GM19455 (cell line): ENCODE measurements around the gene TGM2.

Experiments
- ATAC-seq: cut with Tn5 transposase; IDR thresholded peaks from one replicate; pipeline ENCODE4 v1.9.1; 2021; ENCODE audit not compliant: unreplicated experiment

TGM2 gene

DNA sequence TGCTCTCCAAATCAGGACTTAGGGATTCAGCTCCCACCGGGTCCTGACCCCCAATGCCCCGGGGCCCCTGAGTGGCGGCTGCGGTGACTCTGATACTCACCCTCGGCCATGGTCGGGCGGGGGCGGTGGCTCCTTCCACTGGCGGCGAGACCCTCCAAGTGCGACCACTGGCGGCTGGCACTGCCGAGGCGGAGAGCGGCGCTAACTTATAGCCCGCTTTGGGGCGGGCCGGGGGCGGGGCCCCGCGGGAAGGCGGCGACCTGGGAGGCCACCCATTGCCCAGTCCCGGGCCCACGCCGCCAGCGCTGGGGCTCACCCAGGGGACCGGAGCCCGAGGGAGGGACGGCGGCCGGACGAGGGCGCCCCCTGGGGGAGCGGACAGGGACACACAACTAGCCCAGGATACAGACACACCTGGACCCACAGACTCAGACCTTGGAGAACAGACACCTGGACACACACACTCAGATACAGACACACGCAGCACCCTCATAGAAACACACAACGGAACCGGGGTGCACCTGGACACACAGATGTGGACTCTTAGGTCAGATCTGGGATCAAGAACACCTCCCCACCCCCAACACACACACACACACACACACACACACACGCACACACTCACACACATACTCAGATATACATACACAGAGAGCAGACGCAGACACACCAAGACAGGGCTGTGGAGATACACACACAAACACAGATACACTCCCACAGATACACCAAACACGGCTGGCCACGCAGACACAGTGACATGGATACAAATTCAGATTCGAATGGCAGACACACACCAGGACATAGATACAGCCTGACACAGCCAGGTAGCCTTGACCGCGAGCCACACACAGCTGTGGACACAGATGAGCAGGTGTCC is at the start of gene TGM2:
TGM2 (minus strand) TSS at position 182 of the 877 bp plus-strand sequence; CDS start at position 110, 72 bp downstream.
- ATAC-seq: peak; percentile 68

DNA sequence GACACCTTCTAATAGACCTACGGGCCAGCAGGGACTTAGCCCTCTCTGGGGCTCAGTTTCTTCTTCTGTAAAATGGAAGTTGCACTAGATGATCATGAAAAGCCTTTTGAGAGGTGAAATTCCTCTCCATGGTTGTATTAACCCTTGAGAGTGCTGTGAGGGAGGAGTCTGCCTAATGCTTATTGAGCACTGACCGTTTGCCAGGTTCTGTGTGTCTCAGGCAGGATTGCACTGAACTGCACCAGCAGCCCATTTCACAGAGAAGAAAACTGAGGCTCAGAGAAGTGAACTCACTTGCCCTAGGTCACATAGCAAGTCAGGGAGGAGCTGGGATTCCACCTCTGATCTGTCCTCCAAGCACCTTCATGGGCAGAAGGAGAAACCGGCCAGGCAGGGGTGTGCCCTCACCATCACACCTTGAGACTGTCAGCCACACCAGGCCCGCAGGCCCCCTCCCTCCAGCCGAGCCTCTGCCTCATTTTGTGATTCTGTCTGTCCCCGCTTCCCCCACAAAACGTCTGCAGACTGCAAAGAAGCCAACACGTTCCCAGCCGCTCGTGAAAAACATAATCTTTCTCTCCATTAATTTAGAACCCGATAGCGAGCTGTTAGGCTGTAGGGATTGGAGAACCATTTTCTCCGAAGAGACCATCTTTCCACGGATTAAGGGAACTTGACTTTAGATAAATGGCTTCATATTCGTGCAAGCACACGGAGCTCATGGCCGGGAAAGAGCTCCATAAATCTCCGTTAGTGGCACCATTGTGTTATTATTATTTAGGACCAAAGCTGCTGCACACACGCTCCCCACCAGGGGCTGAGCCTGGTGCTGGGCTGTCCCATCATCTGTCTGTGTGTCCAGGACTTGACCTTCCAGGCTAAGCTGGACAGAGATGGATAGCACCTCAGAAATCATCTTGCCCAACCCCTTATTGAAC is 49.5 kb upstream of the TGM2 start:
- no peak for ATAC-seq

DNA sequence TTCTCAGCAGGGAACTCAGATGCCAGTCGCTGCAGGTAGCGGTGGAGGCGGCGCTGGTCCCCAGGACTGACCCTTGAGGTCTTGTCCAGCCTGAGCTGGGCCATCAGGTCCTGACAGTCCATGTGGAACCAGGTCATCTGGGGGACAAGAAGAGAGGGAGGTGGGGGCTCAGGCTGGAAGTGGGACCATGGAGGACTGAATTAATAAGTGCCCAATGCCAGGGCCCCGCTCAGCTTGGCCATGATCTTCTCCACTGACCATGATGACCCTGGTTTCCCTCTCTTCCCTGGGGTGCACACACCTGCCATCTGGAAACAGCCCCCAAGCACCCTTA is 48.5 kb upstream of the TGM2 start:
- no peak for ATAC-seq

DNA sequence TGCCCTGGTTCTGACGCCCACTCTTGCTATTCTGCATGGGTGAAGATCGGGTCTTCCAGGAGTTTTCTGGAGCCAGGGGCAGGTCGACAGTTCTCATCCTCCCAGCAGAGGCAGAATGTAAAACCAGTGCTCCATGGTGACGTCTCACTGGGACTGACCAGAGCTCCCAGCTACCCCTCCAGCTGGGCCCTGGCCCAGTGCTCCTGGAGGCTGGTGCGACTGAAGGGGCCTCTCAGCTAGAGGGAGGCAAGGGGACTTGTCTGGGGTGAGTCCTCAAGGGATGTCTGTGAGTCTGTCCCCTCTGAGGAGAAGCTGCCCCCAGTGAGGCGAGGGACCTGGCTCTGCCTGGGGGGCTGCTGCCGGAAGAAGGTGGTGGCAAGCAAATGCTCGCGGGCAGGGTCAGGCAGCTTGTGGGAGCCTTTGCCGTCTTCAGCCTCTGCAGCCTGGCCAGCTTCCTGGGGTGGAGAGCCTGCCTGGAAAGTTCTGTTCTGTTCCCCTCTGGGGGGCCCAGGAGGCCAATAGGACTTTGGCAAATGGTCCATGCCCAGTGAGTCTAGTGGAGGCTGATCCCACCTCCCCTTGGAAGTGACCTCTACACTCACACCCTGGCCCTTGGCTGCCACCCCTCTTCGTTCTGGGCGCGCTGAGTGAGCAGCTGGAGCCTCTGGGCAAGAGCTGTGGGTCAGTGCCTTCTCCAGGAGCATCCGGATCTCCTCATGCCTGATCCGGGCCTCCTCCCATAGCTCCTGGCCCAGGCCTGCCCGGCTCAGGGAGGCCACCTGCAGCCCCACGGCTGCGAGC is 47.9 kb upstream of the TGM2 start:
- no peak for ATAC-seq

DNA sequence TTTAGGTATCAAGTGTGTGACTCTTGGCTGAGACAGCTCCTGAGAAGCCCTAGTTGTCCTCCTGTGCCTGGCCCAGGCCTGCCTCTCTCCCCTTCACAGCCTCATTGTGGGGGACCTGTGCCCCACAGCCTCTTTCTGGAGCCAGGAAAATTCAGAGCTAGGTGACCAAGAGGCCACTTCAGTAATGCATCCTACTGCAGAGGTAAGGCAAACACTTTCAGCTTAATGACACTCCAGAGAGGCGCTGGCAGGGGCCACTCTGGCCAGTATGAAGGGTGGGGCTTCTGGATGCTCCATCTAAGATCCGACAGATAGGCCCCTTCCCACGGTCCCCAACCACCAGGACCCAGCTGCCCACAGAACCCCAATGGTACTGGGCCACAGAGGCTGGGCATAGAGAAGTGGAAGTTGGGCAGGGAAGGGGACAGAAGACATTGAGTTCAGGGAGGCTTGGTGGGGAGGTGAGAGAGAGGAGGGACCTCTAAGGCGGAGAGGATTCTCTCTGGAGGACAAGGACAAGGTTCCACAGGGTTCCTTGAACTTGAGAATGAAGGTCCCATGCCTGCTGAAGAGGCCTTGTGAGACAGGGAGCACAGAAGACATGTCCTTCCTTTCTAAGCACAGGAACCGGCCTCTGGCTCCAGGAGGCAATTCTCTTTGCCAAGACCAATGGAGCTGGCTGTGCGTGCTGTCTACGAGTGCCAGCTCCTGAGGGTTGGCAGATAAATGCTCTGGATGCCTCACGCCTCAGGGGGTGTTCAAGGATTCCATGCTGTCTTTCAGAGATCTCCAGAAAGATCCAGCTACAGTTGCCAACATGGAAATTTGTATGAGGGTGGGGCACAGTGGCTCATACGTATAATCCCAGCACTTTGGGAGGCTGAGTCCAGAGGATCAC is 46.4 kb upstream of the TGM2 start:
- ATAC-seq: no peak

DNA sequence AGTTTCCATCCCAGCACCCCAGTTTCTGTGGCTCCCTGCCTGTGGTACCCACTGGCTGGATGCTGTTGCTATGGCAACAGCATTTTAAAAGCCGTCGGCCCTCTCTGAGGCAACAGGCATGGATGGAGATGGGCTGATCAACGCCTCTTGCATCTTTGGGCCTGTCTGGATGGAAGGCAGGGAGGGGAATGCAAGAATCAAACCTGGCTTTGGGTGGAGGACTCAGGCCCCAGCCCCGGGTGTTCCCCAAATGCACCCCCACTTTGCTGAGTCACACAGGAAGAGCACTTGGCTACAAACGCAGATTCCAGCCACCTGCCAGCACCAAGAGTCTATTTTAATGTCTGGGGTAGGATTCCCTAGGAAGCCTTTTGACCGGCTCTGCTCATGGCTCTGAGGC is 45.7 kb upstream of the TGM2 start:
- no peak for ATAC-seq

DNA sequence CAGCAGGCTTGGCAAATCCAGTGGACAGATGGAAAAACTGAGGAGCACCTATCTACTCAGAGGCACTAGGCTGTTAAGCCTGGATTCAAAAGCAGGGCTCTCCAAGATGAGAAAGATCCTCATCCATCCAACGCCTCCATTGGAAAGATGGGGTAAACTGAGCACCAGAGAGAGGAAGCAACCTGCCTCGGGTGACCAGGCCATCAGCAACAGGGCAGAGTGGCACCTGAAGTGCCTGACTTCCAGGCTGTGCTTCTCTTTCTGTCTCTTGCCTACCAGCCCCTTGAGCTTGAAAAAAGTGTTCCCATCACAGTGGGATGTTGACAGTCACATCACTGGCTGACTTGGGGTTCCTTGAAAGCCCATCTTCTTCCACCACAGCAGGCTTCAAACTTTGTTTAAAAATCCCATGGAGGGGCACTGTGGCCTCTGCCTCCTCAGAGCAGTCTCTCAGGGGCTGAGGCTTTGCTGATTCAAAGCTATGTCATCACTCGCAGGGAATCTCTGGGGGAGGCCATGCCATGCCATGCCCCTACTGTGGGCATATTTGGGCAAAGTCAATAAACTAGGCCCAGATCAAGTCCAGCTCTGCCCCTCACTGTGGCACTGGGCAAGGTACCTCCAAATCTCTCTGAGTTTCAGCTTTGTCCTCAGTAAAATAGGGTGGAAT is 44.8 kb upstream of the TGM2 start:
- no peak for ATAC-seq

DNA sequence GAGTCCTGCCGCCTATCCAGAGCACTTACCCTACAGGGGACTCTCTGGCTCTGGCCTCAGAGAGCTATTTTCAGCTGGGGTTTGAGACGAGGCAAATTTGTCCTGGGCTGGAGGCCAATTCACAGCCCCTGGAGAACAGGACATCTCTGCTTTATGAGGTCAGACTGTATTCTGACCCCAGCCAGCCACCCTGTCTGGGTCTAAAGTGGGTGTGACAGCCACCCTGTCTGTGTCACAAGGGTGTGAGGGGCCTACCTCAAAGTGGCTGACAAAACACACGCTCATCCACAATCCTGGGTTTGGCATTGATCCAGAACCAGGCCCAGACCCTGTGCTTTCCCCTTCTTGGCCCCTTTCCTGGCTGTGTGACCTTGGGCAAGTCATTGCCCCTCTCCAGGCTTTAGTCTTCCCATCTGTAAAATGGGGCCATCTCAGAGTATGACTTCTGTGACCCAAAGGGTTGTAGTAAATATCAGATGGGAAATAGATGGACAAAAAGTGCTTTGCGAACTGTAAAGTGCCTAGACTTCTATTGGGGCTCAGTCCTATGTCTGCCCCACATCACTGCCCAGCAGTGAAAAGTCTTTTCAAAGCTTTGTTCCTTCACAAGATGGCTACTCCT is 44.1 kb upstream of the TGM2 start:
- ATAC-seq: no peak

DNA sequence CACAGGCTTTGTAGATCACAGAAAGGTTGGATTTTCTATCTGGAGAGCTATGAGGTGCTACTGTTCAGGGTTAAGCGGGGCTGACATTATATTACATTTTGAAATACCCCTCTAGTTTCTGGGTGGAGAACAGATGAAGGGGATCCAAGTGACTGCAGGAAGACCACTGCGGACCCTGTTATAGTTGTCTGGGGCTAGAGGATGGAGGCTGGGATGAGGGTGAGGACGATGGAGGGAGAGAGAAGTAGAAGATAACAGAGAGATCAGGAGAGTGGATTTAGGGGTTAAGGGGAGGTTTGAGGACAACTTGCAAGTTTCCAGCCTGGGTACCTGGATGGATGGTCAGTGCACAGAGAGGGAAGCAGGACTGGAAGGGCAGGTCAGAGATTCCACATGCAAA is 43.5 kb upstream of the TGM2 start:
- ATAC-seq: no peak

DNA sequence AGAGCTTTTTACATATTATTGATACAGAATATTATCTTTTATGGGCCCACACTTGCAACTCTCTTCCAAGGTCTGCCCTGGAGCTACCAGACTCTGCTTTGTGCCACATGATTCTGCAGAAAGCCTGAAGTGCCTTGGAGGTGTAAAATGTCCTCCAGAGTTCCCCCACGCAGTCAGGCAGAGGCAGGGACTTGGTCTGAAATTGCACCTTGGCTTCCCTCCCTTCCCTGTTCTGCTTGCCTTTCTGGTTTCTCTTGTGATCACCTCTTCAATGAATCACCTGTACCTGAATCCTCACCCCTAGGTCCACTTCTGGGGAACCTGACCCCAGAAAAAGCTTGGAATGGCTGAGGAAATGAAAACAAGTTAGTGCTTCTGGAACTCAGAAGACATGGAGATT is 43.0 kb upstream of the TGM2 start:
- ATAC-seq: no peak

DNA sequence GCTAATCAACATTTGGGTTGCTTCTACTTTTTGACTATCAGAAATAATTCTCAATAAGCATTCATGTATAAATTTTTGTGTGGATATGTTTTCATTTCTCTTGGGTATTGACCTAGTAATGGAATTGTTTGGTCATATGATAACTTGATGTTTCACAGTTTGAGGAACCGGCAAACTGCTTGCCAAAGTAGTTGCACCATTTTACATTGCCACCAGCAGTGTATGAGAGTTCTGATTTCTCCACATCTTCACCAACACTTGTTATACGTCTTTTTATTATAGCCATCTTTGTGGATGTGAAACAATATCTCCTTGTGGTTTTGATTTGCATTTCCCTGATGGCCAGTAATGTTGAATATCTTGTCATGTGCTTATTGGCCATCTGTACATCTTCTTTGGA is 42.6 kb upstream of the TGM2 start:
- ATAC-seq: no peak

DNA sequence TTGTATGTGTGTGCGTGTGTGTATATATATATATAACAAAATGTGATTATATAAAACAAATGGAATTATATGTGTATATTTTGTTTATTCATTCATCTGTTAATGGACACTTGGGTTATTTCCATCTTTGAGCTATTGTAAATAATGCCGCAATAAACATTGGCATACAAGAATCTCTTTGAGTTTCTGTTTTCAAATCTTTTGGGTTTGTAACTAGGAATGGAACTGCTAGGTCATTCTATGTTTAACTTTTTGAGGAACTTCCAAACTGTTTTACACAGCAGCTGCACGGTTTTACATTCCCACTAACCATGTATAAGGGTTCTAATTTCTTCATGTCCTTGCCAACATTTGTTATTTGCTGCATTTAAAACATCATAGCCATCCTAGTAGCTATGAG is 39.9 kb upstream of the TGM2 start:
- ATAC-seq: no peak

DNA sequence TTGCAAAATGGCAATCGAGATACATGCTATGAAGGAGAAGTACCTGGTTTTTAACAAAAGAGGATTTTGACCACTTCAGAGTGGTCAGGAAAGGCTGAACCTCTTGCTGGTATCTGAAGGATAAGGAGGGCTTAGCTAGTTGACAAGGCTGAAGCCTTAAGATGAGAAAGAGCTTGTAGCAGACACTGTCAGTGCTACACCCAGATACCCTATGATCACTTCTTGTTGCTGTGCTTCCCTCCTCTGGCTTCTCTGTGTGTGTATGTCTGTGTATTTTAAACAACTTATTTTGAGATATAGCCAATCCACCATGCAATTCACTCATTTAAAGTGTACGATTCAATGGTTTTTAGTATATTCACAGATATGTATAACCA is 38.9 kb upstream of the TGM2 start:
- ATAC-seq: no peak

DNA sequence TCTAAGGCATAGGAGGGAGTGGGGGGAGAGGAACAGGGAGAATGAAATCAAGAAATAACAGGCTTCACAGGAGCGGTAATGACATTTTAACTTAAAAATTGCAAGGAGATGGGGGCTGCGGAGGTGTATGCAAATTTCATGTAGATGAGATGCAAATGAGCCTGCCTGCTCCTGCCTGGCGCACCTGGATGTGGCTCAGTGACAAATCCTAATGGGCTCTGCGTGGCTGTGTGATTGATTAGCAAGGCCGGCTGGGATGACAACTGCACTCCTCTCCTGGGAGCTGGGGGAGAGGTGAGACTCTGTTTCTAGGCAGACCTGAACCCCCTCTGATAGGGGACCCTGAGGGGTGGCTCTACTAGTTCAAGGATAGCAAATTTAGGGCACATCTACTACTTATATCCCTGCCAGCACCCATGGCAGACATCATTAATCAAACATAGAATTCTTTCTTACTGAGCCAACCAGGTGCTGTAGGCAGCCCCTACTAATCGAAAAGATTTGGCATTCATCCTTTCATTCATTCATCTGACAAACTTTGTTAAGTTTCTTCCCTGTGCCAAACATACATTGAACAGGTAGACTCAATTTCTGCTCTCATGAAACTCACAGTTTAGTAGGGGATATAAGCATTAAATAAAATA is 38.4 kb upstream of the TGM2 start:
- no peak for ATAC-seq

DNA sequence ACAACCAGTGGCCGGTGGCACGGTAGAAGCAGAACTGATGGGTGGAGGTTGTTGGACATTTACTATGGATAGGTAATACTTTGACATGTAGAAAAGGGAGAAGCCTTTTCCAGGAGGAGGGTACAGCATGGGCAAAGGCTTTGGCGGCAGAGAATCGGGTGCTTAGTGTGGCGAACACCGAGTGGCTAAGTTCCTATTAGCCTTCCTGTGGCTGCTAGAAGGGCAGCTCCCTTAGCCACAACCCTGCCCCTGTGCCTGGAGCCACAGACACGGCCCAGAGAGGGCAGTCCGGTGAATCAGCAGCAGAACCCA is 37.9 kb upstream of the TGM2 start:
- ATAC-seq: no peak

DNA sequence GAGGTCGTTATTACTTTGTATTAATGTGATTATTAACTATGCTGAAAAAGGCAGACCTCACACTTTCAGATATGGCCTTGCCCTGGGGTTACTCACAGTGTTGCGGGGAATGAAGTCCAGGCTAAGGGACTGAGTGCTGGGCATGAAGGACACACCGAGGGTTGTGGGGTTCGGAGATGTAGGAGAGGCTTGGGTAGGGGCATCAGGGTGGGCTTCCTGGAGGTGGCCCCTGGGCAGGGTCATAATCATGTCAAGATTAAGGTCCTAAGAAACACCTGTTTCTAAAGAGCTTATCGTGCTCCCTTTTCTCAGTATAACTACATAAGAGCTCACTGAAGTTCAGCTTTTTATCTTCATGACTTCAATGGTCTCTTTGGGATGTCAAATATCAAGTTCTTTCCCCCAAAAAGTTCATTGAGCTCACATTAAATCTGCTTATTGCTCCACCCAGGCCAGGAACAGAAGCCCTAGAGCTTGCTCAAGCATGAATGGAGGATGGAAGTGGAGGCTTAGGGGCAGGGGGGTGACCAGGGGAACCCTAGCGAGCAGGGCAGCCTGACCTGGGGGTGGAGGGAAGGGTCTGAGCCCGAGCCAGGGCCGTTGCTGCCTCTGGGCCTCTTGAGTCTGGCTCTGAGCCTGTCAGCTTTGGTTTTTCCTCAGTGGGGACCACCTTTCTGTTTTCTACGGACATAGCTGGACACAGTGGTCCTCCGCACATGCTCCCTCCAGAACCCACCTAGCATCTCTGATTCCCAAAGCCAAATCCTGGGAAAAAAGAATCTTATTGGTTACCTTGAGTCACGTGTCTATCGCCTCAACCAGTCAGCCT is 37.3 kb upstream of the TGM2 start:
- ATAC-seq: no peak

DNA sequence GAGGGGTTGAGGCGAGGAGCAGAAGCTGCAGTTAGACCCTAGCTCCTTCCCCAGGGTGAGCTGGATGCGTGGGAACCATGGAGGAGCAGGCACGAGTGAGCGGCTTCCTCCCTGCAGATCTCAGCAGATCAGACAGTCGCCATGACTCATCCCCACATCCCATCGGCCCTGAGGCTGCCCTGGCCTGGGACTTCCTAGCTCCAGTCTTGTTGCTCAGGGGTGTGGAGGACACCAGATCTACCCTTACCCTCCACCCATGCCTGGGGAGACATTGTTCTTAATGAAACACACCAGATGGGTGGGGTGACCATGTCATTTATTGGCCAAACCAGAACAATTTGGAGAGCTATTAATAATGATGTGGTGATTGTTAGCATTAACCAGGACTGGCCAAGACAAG is 36.3 kb upstream of the TGM2 start:
- no peak for ATAC-seq

DNA sequence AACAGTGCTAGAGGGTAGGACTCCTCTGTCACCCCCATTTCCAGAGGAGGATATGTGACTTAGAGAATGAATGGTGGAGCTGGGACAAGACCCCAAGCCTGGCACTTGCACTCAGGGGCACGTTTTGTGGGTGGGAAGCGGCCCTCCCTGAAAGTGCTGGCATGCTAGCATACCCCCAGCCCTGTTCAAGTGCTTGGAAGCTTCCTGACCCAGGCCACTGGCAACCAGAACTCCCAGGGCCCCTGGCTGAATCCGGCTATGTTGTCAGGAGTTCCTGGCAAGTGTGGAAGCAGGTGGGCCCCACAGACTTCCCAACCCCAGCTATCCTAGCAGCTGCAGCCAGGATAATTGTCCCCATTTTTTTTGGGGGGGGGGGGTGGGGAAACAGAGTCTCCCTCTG is 35.6 kb upstream of the TGM2 start:
- no peak for ATAC-seq
